GM12873 (cell line): ENCODE data around the gene EIF3I.

ENCODE experiments used
- TF ChIP-seq, protein P1 (sequence below): IDR thresholded peaks from 2 replicates; pipeline ENCODE4 v1.5.1; 2012; ENCODE audit warnings: low read depth, mild to moderate bottlenecking, moderate library complexity, low read length, control low read depth; ENCODE audit not compliant: insufficient read depth; ENCODE audit errors: missing control alignments

Gene EIF3I

DNA sequence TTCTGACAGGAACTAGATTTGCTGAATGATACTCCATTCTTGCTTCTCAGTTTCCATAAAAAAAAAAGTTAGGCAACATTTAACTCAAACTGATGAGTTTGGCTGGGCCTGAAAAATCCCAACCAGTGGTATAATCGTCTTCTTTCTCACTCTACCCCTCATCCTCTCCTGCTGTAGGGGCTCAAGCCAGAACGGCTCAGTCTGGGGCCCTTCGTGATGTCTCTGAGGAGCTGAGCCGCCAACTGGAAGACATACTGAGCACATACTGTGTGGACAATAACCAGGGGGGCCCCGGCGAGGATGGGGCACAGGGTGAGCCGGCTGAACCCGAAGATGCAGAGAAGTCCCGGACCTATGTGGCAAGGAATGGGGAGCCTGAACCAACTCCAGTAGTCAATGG, 41.1 kb upstream of the EIF3I start:
- TF ChIP-seq, protein P1, sequence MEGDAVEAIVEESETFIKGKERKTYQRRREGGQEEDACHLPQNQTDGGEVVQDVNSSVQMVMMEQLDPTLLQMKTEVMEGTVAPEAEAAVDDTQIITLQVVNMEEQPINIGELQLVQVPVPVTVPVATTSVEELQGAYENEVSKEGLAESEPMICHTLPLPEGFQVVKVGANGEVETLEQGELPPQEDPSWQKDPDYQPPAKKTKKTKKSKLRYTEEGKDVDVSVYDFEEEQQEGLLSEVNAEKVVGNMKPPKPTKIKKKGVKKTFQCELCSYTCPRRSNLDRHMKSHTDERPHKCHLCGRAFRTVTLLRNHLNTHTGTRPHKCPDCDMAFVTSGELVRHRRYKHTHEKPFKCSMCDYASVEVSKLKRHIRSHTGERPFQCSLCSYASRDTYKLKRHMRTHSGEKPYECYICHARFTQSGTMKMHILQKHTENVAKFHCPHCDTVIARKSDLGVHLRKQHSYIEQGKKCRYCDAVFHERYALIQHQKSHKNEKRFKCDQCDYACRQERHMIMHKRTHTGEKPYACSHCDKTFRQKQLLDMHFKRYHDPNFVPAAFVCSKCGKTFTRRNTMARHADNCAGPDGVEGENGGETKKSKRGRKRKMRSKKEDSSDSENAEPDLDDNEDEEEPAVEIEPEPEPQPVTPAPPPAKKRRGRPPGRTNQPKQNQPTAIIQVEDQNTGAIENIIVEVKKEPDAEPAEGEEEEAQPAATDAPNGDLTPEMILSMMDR, result no peak

DNA sequence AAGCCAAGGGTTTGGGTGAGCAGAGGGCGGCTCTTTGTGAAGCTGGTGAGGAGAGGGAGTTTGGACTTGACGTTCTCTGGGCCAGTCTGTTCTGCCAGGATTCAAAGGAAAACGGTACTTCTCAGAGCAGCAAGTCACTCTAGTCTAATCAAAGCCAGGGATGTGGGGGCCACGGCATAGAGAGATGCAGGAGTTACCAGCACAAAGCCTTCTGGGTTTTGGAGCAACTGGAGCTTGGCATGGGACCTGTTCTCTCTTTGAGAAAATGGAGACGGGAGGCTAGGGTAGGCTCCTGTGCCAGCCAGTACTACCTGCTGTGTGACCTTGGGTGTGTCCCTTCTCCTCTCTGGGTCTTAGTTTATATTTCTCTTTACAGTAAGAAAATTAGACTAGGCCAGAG, 40.6 kb upstream of the EIF3I start:
- TF ChIP-seq, protein P1, result no peak

DNA sequence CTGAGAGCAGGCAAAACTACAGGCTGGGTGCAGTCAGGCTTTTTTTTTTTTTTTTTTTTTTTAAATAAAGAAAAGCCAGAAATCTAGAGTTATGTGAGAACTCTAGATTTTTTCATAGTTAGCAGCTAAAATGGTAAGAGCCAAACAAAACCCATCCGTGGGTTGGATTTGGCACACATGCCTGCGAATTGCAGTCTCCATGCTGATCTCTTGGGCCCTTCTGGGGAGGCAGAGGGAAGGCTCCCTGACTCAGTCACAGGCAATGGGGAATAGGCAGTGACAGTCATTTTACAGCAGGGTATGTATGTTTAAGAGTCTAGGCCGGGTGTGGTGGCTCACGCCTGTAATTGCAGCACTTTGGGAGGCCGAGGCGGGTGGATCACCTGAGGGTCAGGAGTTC, 40.1 kb upstream of the EIF3I start:
- TF ChIP-seq, protein P1, result no peak

DNA sequence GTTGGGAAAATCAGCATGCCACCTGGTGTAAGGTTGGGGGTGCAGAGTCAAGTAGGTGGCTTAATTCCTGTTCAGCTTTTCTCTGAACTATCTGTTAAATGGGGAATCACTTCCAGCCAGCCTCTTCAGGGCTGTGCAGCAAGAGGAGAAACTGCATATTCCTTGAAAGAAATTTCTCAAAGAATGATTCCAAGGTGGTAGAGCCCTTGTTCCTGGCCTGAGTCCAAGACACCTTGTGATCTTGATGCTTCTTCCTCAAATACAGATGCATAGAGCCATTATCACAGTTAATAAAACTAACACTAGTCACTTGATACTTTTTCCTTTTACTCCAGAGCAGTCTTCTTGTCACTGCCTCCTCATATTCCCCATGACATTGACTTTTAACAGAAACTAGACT, 37.6 kb upstream of the EIF3I start:
- TF ChIP-seq, protein P1, result no peak

DNA sequence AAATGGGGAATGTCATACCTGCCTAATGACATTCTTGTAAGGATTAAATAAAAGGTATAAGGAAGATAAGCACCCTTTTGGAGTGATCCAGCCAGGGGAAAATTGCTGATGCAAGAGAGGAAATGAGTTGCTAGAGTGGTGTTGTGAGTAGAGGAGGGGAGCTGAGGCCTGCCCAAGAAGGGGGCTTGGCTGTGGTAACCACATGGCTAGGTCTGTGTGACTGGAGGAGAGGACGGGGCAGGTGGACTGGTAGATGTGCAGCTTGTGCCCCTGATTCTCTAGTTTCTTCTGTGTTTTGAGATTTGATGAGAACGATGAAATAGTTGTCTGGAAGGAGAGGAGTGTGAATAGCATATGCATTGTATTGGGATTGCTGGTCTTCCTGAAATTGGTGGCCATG, 36.1 kb upstream of the EIF3I start:
- TF ChIP-seq, protein P1, result no peak

DNA sequence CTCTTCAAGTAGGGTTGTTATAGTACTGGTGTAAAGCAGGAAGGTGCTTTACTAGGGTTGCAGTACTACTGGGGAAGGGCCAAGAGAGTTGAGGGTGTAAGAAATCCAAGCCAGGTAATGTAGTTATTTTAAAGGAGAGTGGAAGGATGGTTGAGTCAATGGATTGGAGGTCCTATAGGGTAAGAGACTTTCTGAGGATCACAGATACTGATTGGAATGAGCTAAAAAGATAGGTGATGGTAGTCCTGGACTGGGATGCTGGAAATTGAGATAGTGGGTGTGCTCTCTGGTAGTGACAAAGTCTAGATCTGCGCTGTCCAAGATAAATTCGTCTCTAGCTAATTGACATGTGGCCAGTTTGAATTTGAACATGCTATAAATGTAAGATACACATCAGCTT, 35.7 kb upstream of the EIF3I start:
- TF ChIP-seq, protein P1, result no peak

DNA sequence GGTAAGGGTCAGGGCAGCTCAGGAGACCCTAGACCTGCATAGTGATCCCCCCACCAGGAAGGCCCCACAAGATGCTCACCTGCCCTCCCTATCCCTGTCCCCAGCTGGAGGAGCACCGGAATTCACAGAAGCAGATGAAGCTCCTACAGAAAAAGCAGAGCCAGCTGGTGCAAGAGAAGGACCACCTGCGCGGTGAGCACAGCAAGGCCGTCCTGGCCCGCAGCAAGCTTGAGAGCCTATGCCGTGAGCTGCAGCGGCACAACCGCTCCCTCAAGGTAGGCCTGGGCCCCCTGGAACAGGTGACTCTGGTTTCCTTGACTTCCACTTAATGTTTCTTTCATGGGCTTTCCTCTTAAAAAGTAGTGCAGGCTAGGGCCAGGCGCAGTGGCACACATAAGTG, 34.4 kb upstream of the EIF3I start:
- TF ChIP-seq, protein P1, result no peak
